Measurements from ENCODE around the gene CMTM1. TPM values are rescaled to one million over a fixed set of nuclear protein-coding genes. Genes with fewer than 3 reads are reported as not detected.

Gene CMTM1
- total RNA-seq, 1 experiment from 2014 or later = 2.6 TPM

DNA sequence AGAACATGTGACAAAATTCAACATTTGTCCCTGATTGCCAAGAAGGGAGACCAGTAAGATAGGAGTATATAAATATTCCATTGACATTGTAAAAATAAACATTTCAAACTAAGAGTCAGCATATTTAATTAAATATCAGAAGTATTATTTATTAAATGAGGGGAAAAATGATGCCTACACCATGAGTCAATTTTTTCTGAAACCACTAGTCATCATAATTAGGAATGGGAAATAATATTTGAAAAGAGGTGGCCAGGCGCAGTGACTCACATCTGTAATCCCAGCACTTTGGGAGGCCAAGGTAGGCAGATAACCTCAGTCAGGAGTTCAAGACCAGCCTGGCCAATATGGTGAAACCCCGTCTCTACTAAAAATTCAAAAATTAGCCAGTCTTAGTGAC, 2.1 kb downstream of the CMTM1 start:
- H3K27me3 Mint-ChIP-seq (ENCODE audit: low read depth) = no peaks in the 10 kb centered on the region; the same call in 1 of the 2 replicates
- Histone ChIP-seq H3K18ac (ENCODE audit: insufficient read length, low read depth, low read length) (no peak overlapping the region), H3K27ac (ENCODE audit: insufficient read length, low read depth, low read length) (no peak overlapping the region), H3K27me3 (ENCODE audit: insufficient read depth, low read length) (no peaks in the 10 kb centered on the region), H2BK12ac (ENCODE audit: insufficient read length, low read depth, low read length) (no peak overlapping the region), H3K79me2 (ENCODE audit: insufficient read depth, low read length) (no peaks in the 10 kb centered on the region), H3K23me2 (ENCODE audit: insufficient read length, low read depth, low read length, poor library complexity, severe bottlenecking) (no peaks in the 10 kb centered on the region), H2BK120ac (ENCODE audit: low read depth, low read length, poor library complexity, severe bottlenecking) (no peak overlapping the region), H3K4me2 (ENCODE audit: insufficient read depth, insufficient read length, low read length) (no peak overlapping the region), H3T11ph (ENCODE audit: low read length) (no peak overlapping the region), H4K91ac (ENCODE audit: insufficient read length, low read depth, low read length) (no peak overlapping the region), H3K14ac (ENCODE audit: insufficient read depth, low read length) (no peak overlapping the region), H3K9ac (ENCODE audit: extremely low read depth, insufficient read length, low read length) (no peak overlapping the region), H2BK5ac (ENCODE audit: insufficient read length, low read length) (no peak overlapping the region), H2AK5ac (ENCODE audit: insufficient read length, low read length) (no peak overlapping the region), H3K4ac (ENCODE audit: low read depth, low read length) (no peak overlapping the region), H3K4me1 (ENCODE audit: insufficient read depth, low read length) (no peaks in the 10 kb centered on the region), H2BK20ac (ENCODE audit: low read depth, low read length, poor library complexity, severe bottlenecking) (no peak overlapping the region), H4K8ac (replicated peaks; ENCODE audit: insufficient read length, low read depth, low read length) (no peak overlapping the region), H3K56ac (ENCODE audit: insufficient read length, low read depth, low read length) (no peak overlapping the region), H3K9me3 (ENCODE audit: control insufficient read depth, low read depth, low read length) (no peaks in the 10 kb centered on the region), H2BK15ac (ENCODE audit: low read depth, low read length) (no peak overlapping the region), H3K79me1 (ENCODE audit: insufficient read depth, low read depth, low read length, poor library complexity, severe bottlenecking) (no peaks in the 10 kb centered on the region), H2AFZ (ENCODE audit: low read length) (no peak overlapping the region), H4K5ac (ENCODE audit: insufficient read length, low read depth, low read length) (no peak overlapping the region), H4K20me1 (ENCODE audit: control insufficient read depth, insufficient read depth, insufficient read length) (no peaks in the 10 kb centered on the region), H3K23ac (ENCODE audit: insufficient read length, low read depth, low read length) (no peak overlapping the region)
- no peak for DNase-seq
- H3K4me3 Mint-ChIP-seq = no peak overlapping the region
- TF ChIP-seq, protein P1, sequence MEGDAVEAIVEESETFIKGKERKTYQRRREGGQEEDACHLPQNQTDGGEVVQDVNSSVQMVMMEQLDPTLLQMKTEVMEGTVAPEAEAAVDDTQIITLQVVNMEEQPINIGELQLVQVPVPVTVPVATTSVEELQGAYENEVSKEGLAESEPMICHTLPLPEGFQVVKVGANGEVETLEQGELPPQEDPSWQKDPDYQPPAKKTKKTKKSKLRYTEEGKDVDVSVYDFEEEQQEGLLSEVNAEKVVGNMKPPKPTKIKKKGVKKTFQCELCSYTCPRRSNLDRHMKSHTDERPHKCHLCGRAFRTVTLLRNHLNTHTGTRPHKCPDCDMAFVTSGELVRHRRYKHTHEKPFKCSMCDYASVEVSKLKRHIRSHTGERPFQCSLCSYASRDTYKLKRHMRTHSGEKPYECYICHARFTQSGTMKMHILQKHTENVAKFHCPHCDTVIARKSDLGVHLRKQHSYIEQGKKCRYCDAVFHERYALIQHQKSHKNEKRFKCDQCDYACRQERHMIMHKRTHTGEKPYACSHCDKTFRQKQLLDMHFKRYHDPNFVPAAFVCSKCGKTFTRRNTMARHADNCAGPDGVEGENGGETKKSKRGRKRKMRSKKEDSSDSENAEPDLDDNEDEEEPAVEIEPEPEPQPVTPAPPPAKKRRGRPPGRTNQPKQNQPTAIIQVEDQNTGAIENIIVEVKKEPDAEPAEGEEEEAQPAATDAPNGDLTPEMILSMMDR (conservative IDR thresholded peaks at IDR 0.05) = no peak
- H3K4me1 Mint-ChIP-seq = peaks cover 0 to 3% of the 10 kb centered on the region in 2 experiments; a peak in 1 of 4 replicates
- H3K36me3 Mint-ChIP-seq (ENCODE audit: insufficient read depth in 1 of 3, low read depth in 3 of 3) = peaks cover 3 to 12% (median 11%) of the 10 kb centered on the region in 3 experiments; a peak in 5 of 7 replicates
- H3K9me3 Mint-ChIP-seq = no peaks in the 10 kb centered on the region
- no CpG with 5 or more reads among the region's 2 CpGs for WGBS (ENCODE audit: extremely low coverage, insufficient read length, low lambda C conversion rate)
- H3K27ac Mint-ChIP-seq = no peak overlapping the region

Data from H9 (cell line).